Aortic smooth muscle cell (primary cell): ENCODE data around the gene UBQLN3. TPM values are rescaled to one million over a fixed set of nuclear protein-coding genes. Genes with fewer than 3 reads are reported as not detected.

Experiments
- total RNA-seq: library from RNA; depleted of rRNA; stranded (reverse); fragments of >200 nt; gene quantifications from 2 replicates; pipeline ENCODE4 v1.2.3, GENCODE V29; 2014

The UBQLN3 gene
- total RNA-seq: 0.06 and 0.13 TPM in 2 replicates

GRCh38 chr11:5509803-5510202 lies at the start of gene UBQLN3:
TSS of gene UBQLN3 (minus strand) at chr11:5509957. CDS start at chr11:5509558, 399 bp downstream.

GRCh38 chr11:5548440-5548839 lies 38.7 kb upstream of the UBQLN3 start, which contains the start of gene OR52H1:
TSS of gene OR52H1 (minus strand) at chr11:5548540. CDS start at chr11:5545505, 3,035 bp downstream.

GRCh38 chr11:5516599-5516998 lies 6.8 kb upstream of the UBQLN3 start, which contains the start of gene UBQLNL:
TSS of gene UBQLNL (minus strand) at chr11:5516699. CDS start at chr11:5516441, 258 bp downstream.

GRCh38 chr11:5488385-5488784 lies 21.4 kb downstream of the UBQLN3 start, which contains the start of gene OR52D1:
TSS of gene OR52D1 (plus strand) at chr11:5488685. CDS start at chr11:5488707, 22 bp downstream.

Other genes with a start within 250 kb of the UBQLN3 start
- not detected in 2 replicates for gene HBE1, start 240.0 kb downstream of the UBQLN3 start, total RNA-seq
- not detected in 2 replicates for gene OR51B4, start 208.0 kb downstream of the UBQLN3 start, total RNA-seq
- 0.12 TPM in 1 of 2 replicates, not detected in the other for gene OR51B2, start 185.7 kb downstream of the UBQLN3 start, total RNA-seq
- gene OR51B5, start 166.4 kb downstream of the UBQLN3 start, total RNA-seq: 0.19 and 0.40 TPM in 2 replicates
- not detected in 2 replicates for gene OR51B6, start 158.4 kb downstream of the UBQLN3 start, total RNA-seq
- not detected in 2 replicates for gene OR51M1, start 126.1 kb downstream of the UBQLN3 start, total RNA-seq
- not detected in 2 replicates for gene OR51Q1, start 87.8 kb downstream of the UBQLN3 start, total RNA-seq
- gene OR51I1, start 68.4 kb downstream of the UBQLN3 start, total RNA-seq: 0.06 TPM in 1 of 2 replicates, not detected in the other
- gene OR51I2, start 60.6 kb downstream of the UBQLN3 start, total RNA-seq: not detected in 2 replicates
- gene OR52D1, start 21.3 kb downstream of the UBQLN3 start, total RNA-seq: not detected in 2 replicates
- gene UBQLNL, start 6.7 kb upstream of the UBQLN3 start, total RNA-seq: 0.12 and 0.13 TPM in 2 replicates
- gene OR52H1, start 38.6 kb upstream of the UBQLN3 start, total RNA-seq: 0.66 and 0.87 TPM in 2 replicates
- not detected in 2 replicates for gene OR52B6, start 70.9 kb upstream of the UBQLN3 start, total RNA-seq
- 2.9 and 3.9 TPM in 2 replicates for gene TRIM6, start 86.7 kb upstream of the UBQLN3 start, total RNA-seq
- 16.4 and 21.3 TPM in 2 replicates for gene TRIM34, start 115.0 kb upstream of the UBQLN3 start, total RNA-seq
- 36.5 and 55.3 TPM in 2 replicates for gene TRIM5, start 175.1 kb upstream of the UBQLN3 start, total RNA-seq
- 69.4 and 128 TPM in 2 replicates for gene TRIM22, start 179.8 kb upstream of the UBQLN3 start, total RNA-seq
- gene OR56B1, start 226.5 kb upstream of the UBQLN3 start, total RNA-seq: 0.06 TPM in 1 of 2 replicates, not detected in the other
- not detected in 2 replicates for gene OR52N4, start 244.3 kb upstream of the UBQLN3 start, total RNA-seq